ENCODE data around the gene LRRC9.
"Not testable (repeated sequence)": the region's sequence is repeated elsewhere in the genome, so short reads cannot be mapped to it uniquely, and the experiment has no call there.

The LRRC9 gene

GRCh38 chr14:60094306-60094897 is 174.5 kb downstream of the LRRC9 start:
- H3K27me3 ChIP-seq (ENCODE audit: low read depth, low read length): no peaks in the 10 kb centered on the region
- H3K9me3 ChIP-seq (ENCODE audit: control insufficient read depth in 1 of 2, low read length in 2 of 2): no peaks in the 10 kb centered on the region
- peak overlapping the region; percentile 23 to 93 for H3K4me3 ChIP-seq (ENCODE audit: low read depth in 1 of 2, low read length in 2 of 2)
- peaks cover 0 to 22% of the 10 kb centered on the region in 2 donors for H3K4me1 ChIP-seq (ENCODE audit: control insufficient read depth in 1 of 2, insufficient read depth in 2 of 2, low read length in 2 of 2)
- H3K36me3 ChIP-seq (ENCODE audit: control insufficient read depth in 1 of 2, insufficient read depth in 2 of 2, low read length in 2 of 2): peaks cover 7 to 18% of the 10 kb centered on the region in 2 donors
- no peak overlapping the region for H3K27ac ChIP-seq (ENCODE audit: low read length)

GRCh38 chr14:60095231-60095630 is 175.3 kb downstream of the LRRC9 start:
- no peak overlapping the region for H3K4me3 ChIP-seq (ENCODE audit: low read depth in 1 of 2, low read length in 2 of 2)
- H3K36me3 ChIP-seq (ENCODE audit: control insufficient read depth in 1 of 2, insufficient read depth in 2 of 2, low read length in 2 of 2): peaks cover 7 to 18% of the 10 kb centered on the region in 2 donors
- no peak overlapping the region for H3K27ac ChIP-seq (ENCODE audit: low read length)
- H3K9me3 ChIP-seq (ENCODE audit: control insufficient read depth in 1 of 2, low read length in 2 of 2): no peaks in the 10 kb centered on the region
- H3K27me3 ChIP-seq (ENCODE audit: low read depth, low read length): no peaks in the 10 kb centered on the region
- H3K4me1 ChIP-seq (ENCODE audit: control insufficient read depth in 1 of 2, insufficient read depth in 2 of 2, low read length in 2 of 2): peaks cover 0 to 22% of the 10 kb centered on the region in 2 donors

DNA sequence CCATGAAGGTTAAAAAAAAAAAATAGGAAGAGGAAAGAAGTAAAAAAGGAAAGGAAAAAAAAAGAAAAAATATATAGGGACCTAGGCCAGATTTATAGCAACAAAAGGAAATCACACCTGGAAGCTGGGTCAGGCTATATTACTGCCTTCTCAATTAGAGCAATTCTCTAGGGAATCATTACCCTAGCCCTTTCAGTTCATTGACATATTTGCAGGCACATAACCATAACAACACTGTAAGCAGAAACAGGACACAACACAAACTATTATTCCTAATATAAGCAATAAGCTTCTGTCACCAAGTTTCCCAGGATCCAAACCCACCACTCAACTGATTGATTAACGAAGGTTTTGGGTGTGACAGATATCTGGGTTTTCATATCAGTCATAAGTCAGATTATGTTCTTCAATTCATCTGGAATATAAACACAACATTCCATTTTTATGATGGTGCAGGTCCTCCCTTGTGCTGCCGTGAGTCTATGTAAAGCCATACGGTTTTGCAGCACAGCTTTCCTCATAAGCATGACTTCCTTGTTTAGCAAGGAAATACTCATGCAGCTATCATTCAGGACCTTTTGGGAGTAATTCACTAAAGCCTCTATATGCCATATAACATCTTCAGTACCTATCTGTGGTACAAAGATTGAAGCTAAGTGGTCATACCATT is 176.0 kb downstream of the LRRC9 start:
- no peak overlapping the region for H3K27ac ChIP-seq (ENCODE audit: low read length)
- peaks cover 0 to 22% of the 10 kb centered on the region in 2 donors for H3K4me1 ChIP-seq (ENCODE audit: control insufficient read depth in 1 of 2, insufficient read depth in 2 of 2, low read length in 2 of 2)
- no peaks in the 10 kb centered on the region for H3K27me3 ChIP-seq (ENCODE audit: low read depth, low read length)
- H3K9me3 ChIP-seq (ENCODE audit: control insufficient read depth in 1 of 2, low read length in 2 of 2): no peaks in the 10 kb centered on the region
- H3K36me3 ChIP-seq (ENCODE audit: control insufficient read depth in 1 of 2, insufficient read depth in 2 of 2, low read length in 2 of 2): peaks cover 7 to 18% of the 10 kb centered on the region in 2 donors
- H3K4me3 ChIP-seq (ENCODE audit: low read depth in 1 of 2, low read length in 2 of 2): no peak overlapping the region

- no peak overlapping the region for H3K27ac ChIP-seq (ENCODE audit: low read length)
- H3K27me3 ChIP-seq (ENCODE audit: low read depth, low read length): no peaks in the 10 kb centered on the region
- peaks cover 5 to 7% of the 10 kb centered on the region in 2 donors for H3K36me3 ChIP-seq (ENCODE audit: control insufficient read depth in 1 of 2, insufficient read depth in 2 of 2, low read length in 2 of 2)
- no peak overlapping the region for H3K4me3 ChIP-seq (ENCODE audit: low read depth in 1 of 2, low read length in 2 of 2)
- peaks cover 5 to 29% of the 10 kb centered on the region in 2 donors for H3K4me1 ChIP-seq (ENCODE audit: control insufficient read depth in 1 of 2, insufficient read depth in 2 of 2, low read length in 2 of 2)
- H3K9me3 ChIP-seq (ENCODE audit: control insufficient read depth in 1 of 2, low read length in 2 of 2): no peaks in the 10 kb centered on the region
Observed at GRCh38 chr14:60097974-60098373, 178.0 kb downstream of the LRRC9 start.

DNA sequence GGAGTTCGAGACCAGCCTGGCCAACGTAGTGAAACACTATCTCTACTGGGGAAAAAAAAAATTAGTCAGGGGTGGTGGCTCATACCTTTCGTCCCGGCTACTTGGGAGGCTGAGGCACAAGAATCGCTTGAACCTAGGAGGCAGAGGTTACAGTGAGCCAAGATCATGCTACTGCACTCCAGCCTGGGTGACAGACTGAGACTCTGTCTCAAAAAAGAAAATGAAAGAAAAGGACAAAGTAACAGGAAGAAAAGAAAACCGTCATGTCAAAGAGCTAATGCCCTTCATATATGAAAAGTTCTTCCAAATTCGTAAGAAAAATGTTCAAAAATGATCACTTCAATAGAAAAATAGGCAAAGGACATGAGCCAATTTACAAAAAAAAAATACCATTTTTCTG is 179.9 kb downstream of the LRRC9 start:
- not testable (repeated sequence) for H3K27ac ChIP-seq (ENCODE audit: low read length)

GRCh38 chr14:60101786-60102185 is 181.8 kb downstream of the LRRC9 start:
- no peaks in the 10 kb centered on the region for H3K27me3 ChIP-seq (ENCODE audit: low read depth, low read length)
- H3K4me3 ChIP-seq (ENCODE audit: low read depth in 1 of 2, low read length in 2 of 2): no peak overlapping the region
- peaks cover 0 to 7% of the 10 kb centered on the region in 2 donors for H3K36me3 ChIP-seq (ENCODE audit: control insufficient read depth in 1 of 2, insufficient read depth in 2 of 2, low read length in 2 of 2)
- no peak overlapping the region for H3K27ac ChIP-seq (ENCODE audit: low read length)
- peaks cover 7 to 13% of the 10 kb centered on the region in 2 donors for H3K4me1 ChIP-seq (ENCODE audit: control insufficient read depth in 1 of 2, insufficient read depth in 2 of 2, low read length in 2 of 2)
- no peaks in the 10 kb centered on the region for H3K9me3 ChIP-seq (ENCODE audit: control insufficient read depth in 1 of 2, low read length in 2 of 2)

More for the DNA sequence above, 179.9 kb downstream of the LRRC9 start:
- not testable (repeated sequence) for H3K9me3 ChIP-seq (ENCODE audit: control insufficient read depth in 1 of 2, low read length in 2 of 2); H3K27me3 ChIP-seq (ENCODE audit: low read depth, low read length); H3K36me3 ChIP-seq (ENCODE audit: control insufficient read depth in 1 of 2, insufficient read depth in 2 of 2, low read length in 2 of 2); H3K4me3 ChIP-seq (ENCODE audit: low read depth in 1 of 2, low read length in 2 of 2)
- H3K4me1 ChIP-seq (ENCODE audit: control insufficient read depth in 1 of 2, insufficient read depth in 2 of 2, low read length in 2 of 2): peaks cover 7 to 19% of the 10 kb centered on the region in 2 donors

GRCh38 chr14:60102389-60102788 is 182.4 kb downstream of the LRRC9 start:
- no peak overlapping the region for H3K27ac ChIP-seq (ENCODE audit: low read length)
- H3K4me3 ChIP-seq (ENCODE audit: low read depth in 1 of 2, low read length in 2 of 2): no peak overlapping the region
- H3K9me3 ChIP-seq (ENCODE audit: control insufficient read depth in 1 of 2, low read length in 2 of 2): no peaks in the 10 kb centered on the region
- H3K4me1 ChIP-seq (ENCODE audit: control insufficient read depth in 1 of 2, insufficient read depth in 2 of 2, low read length in 2 of 2): peaks cover 7 to 13% of the 10 kb centered on the region in 2 donors
- no peaks in the 10 kb centered on the region for H3K27me3 ChIP-seq (ENCODE audit: low read depth, low read length)
- H3K36me3 ChIP-seq (ENCODE audit: control insufficient read depth in 1 of 2, insufficient read depth in 2 of 2, low read length in 2 of 2): peaks cover 0 to 7% of the 10 kb centered on the region in 2 donors

DNA sequence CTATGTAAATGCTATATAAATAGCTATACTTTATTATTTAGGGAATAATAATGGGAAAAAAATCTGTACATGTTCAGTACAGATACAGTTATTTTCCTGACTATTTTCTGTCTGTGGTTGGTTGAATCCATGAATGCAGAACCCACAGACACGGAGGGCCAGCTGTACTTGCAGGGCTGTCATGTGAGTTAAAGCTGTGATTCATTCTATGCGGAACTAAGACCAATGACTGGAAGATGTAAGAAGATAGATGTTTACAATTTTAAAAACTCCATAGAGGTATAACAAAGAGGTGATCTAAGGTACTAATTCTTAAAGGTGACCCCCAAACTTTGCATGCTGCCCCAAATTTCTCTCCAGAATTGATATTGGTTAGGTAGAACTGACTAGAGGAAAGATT is 186.4 kb downstream of the LRRC9 start:
- Histone ChIP-seq H3K27me3 (ENCODE audit: low read depth, low read length) (no peaks in the 10 kb centered on the region), H3K36me3 (ENCODE audit: control insufficient read depth in 1 of 2, insufficient read depth in 2 of 2, low read length in 2 of 2) (peaks cover 0 to 7% of the 10 kb centered on the region in 2 donors), H3K9me3 (ENCODE audit: control insufficient read depth in 1 of 2, low read length in 2 of 2) (no peaks in the 10 kb centered on the region), H3K4me1 (ENCODE audit: control insufficient read depth in 1 of 2, insufficient read depth in 2 of 2, low read length in 2 of 2) (peaks cover 7 to 13% of the 10 kb centered on the region in 2 donors), H3K27ac (ENCODE audit: low read length) (no peak overlapping the region), H3K4me3 (ENCODE audit: low read depth in 1 of 2, low read length in 2 of 2) (no peak overlapping the region)

GRCh38 chr14:60107477-60107876 is 187.5 kb downstream of the LRRC9 start:
- H3K27me3 ChIP-seq (ENCODE audit: low read depth, low read length): no peaks in the 10 kb centered on the region
- no peak overlapping the region for H3K4me3 ChIP-seq (ENCODE audit: low read depth in 1 of 2, low read length in 2 of 2)
- no peak overlapping the region for H3K27ac ChIP-seq (ENCODE audit: low read length)
- H3K36me3 ChIP-seq (ENCODE audit: control insufficient read depth in 1 of 2, insufficient read depth in 2 of 2, low read length in 2 of 2): peaks cover 0 to 7% of the 10 kb centered on the region in 2 donors
- no peaks in the 10 kb centered on the region for H3K9me3 ChIP-seq (ENCODE audit: control insufficient read depth in 1 of 2, low read length in 2 of 2)
- H3K4me1 ChIP-seq (ENCODE audit: control insufficient read depth in 1 of 2, insufficient read depth in 2 of 2, low read length in 2 of 2): peaks cover 5 to 8% of the 10 kb centered on the region in 2 donors

DNA sequence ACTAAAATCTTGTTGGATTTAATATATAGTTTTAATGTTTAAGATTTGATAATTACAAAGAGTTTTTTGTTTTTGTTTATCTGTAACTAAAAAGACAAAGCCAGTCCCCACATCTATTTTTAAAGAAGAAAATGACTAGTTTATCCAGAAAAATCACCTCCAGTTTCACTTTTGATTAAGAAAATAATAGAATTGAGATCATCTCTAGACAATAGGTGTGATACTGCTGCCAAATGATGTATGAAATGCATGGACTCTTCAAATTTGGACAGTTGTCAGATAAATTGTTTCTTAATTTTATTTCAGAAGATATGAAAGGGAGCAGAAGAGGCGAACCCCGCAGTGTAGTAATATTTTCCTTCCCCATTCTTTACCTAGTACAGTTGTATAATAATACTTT is 191.8 kb downstream of the LRRC9 start:
- H3K27ac ChIP-seq (ENCODE audit: low read length): no peak overlapping the region

More for the DNA sequence above, 191.8 kb downstream of the LRRC9 start:
- no peaks in the 10 kb centered on the region for H3K9me3 ChIP-seq (ENCODE audit: control insufficient read depth in 1 of 2, low read length in 2 of 2)
- no peak overlapping the region for H3K4me3 ChIP-seq (ENCODE audit: low read depth in 1 of 2, low read length in 2 of 2)
- no peaks in the 10 kb centered on the region for H3K27me3 ChIP-seq (ENCODE audit: low read depth, low read length)
- H3K36me3 ChIP-seq (ENCODE audit: control insufficient read depth in 1 of 2, insufficient read depth in 2 of 2, low read length in 2 of 2): peaks cover 7 to 15% of the 10 kb centered on the region in 2 donors
- H3K4me1 ChIP-seq (ENCODE audit: control insufficient read depth in 1 of 2, insufficient read depth in 2 of 2, low read length in 2 of 2): no peaks in the 10 kb centered on the region
